K562 (cell line): ENCODE measurements around the gene POLR3E. TPM values are rescaled to one million over a fixed set of nuclear protein-coding genes. Genes with fewer than 3 reads are reported as not detected.
A peak's percentile ranks its signal among the peaks of the same experiment; 100 is the strongest.

Source experiments
- CBX2 ChIP-seq: fragments of 200-600 bp; sonication (generic); IDR thresholded peaks from one replicate; pipeline ENCODE4 v1.6.1; 2012; ENCODE audit warnings: mild to moderate bottlenecking, low read length, inconsistent platforms; ENCODE audit not compliant: insufficient read depth, poor library complexity, severe bottlenecking
- DNMT1 ChIP-seq: fragments of 450-650 bp; IDR thresholded peaks from 2 replicates; pipeline ENCODE4 v1.6.1; 2016; ENCODE audit warnings: antibody characterized with exemption, mild to moderate bottlenecking
- E2F1 ChIP-seq: sonication (generic); formaldehyde crosslinking; IDR thresholded peaks from 2 replicates; pipeline ENCODE4 v1.8.1; 2023; ENCODE audit warnings: mild to moderate bottlenecking, missing genetic modification reagents, moderate library complexity
- ERF ChIP-seq: fragments of 450-650 bp; formaldehyde crosslinking; IDR thresholded peaks from 2 replicates; pipeline ENCODE4 v1.4.0; 2020; ENCODE audit warnings: mild to moderate bottlenecking, mixed read lengths
- FOXM1 ChIP-seq, 2 experiments: fragments of 450-650 bp in 1 of 2; sonication (generic) in 1 of 2; formaldehyde crosslinking in 1 of 2; IDR thresholded peaks; 2 replicates each; pipeline versions ENCODE4 v1.6.1 to v1.9.0; 2017 to 2022; ENCODE audit warnings: low read depth in 2 of 2, mild to moderate bottlenecking in 2 of 2, missing genetic modification reagents in 1 of 2, moderate library complexity in 1 of 2
- HNRNPLL ChIP-seq: fragments of 200-400 bp; formaldehyde crosslinking; IDR thresholded peaks from 2 replicates; pipeline ENCODE4 v1.6.1; 2017; ENCODE audit warnings: low read length, low read depth, mild to moderate bottlenecking; ENCODE audit not compliant: poor library complexity, severe bottlenecking
- KDM5B ChIP-seq: fragments of 200-600 bp; sonication (generic); IDR thresholded peaks from 2 replicates; pipeline ENCODE4 v1.6.1; 2012; ENCODE audit warnings: low read depth, mild to moderate bottlenecking, moderate library complexity, low read length, control low read depth, inconsistent platforms; ENCODE audit not compliant: insufficient replicate concordance
- LARP7 ChIP-seq: fragments of 450-650 bp; IDR thresholded peaks from 2 replicates; pipeline ENCODE4 v1.6.1; 2016
- MXD1 ChIP-seq: fragments of 250-450 bp; sonication (Bioruptor Pico); IDR thresholded peaks from 2 replicates; pipeline ENCODE4 v1.8.0; 2021; ENCODE audit warnings: borderline replicate concordance, mild to moderate bottlenecking, moderate library complexity; ENCODE audit not compliant: poor library complexity, severe bottlenecking
- MYNN ChIP-seq, 2 experiments: sonication (generic); formaldehyde crosslinking in 1 of 2; IDR thresholded peaks; 2 replicates each; pipeline versions ENCODE4 v1.5.0 to v1.6.1; 2016 to 2020; ENCODE audit warnings: antibody characterized with exemption in 1 of 2, missing genetic modification reagents in 1 of 2
- NCOA4 ChIP-seq: fragments of 450-650 bp; IDR thresholded peaks from 2 replicates; pipeline ENCODE4 v1.6.1; 2018; ENCODE audit warnings: mild to moderate bottlenecking; ENCODE audit not compliant: partially characterized antibody
- RB1 ChIP-seq: fragments of 450-650 bp; IDR thresholded peaks from 2 replicates; pipeline ENCODE4 v1.6.1; 2017; ENCODE audit warnings: low read depth, mild to moderate bottlenecking
- SOX6 ChIP-seq: fragments of 450-650 bp; IDR thresholded peaks from 2 replicates; pipeline ENCODE4 v1.6.1; 2014; ENCODE audit warnings: mild to moderate bottlenecking
- UBTF ChIP-seq, 2 experiments: IDR thresholded peaks; 2 replicates each; pipeline ENCODE4 v1.6.1; 2012; ENCODE audit warnings: improper control_type of control experiment in 2 of 2, low read depth in 2 of 2, low read length in 2 of 2, borderline replicate concordance in 1 of 2
- USF2 ChIP-seq: sonication (generic); formaldehyde crosslinking; IDR thresholded peaks from 2 replicates; pipeline ENCODE4 v1.5.0; 2020; ENCODE audit warnings: missing genetic modification reagents
- YBX1 ChIP-seq: fragments of 450-650 bp; IDR thresholded peaks from 2 replicates; pipeline ENCODE4 v1.7.1; 2016; ENCODE audit warnings: mild to moderate bottlenecking
- ZBTB2 ChIP-seq: fragments of 450-650 bp; IDR thresholded peaks from 2 replicates; pipeline ENCODE4 v1.6.1; 2016; ENCODE audit warnings: antibody characterized with exemption
- ZNF212 ChIP-seq: fragments of 450-650 bp; formaldehyde crosslinking; IDR thresholded peaks from 2 replicates; pipeline ENCODE4 v1.4.0; 2020; ENCODE audit warnings: mild to moderate bottlenecking
- ZNF23 ChIP-seq: fragments of 250-450 bp; sonication (Bioruptor Pico); IDR thresholded peaks from 2 replicates; pipeline ENCODE4 v1.4.0; 2020; ENCODE audit warnings: mild to moderate bottlenecking
- ZNF316 ChIP-seq: fragments of 450-650 bp; IDR thresholded peaks from 2 replicates; pipeline ENCODE4 v1.6.1; 2016
- ZNF408 ChIP-seq: fragments of 250-450 bp; sonication (Bioruptor Pico); IDR thresholded peaks from 2 replicates; pipeline ENCODE4 v1.4.0; 2020; ENCODE audit warnings: low read depth, mild to moderate bottlenecking, moderate library complexity
- polyA plus RNA-seq, 8 experiments: library from polyadenylated mRNA; depleted of rRNA in 4 of 8; stranded (reverse) in 5 of 8; unstranded in 3 of 8; fragments of >200 nt; fragmentation: Nextera tagmentation in 2 of 8; fragmentation: Illumina TruSeq in 1 of 8; extraction: Ambion mirVana in 2 of 8; extraction: Trizol in 1 of 8; gene quantifications; 2 replicates each; pipeline versions ENCODE4 v1.2.1 to v1.2.3, GENCODE V29; 2011 to 2014; ENCODE audit warnings: inconsistent platforms in 1 of 8, missing spikeins in 1 of 8
- total RNA-seq, 7 experiments: library from RNA; depleted of rRNA in 6 of 7; stranded (reverse); fragments of >200 nt in 6 of 7; fragmentation: Illumina TruSeq in 2 of 7; extraction: Trizol in 2 of 7; gene quantifications; 2 replicates each; pipeline versions ENCODE4 v1.2.1 to v1.2.3, GENCODE V29; 2011 to 2021; ENCODE audit warnings: low replicate concordance in 1 of 7

Gene POLR3E
- total and polyA plus RNA-seq, 9 of the 15 experiments (the other 6 are each of a cell fraction or from before 2014, with no cell fraction given), result 17.7 to 151 (median 82.6) TPM

GRCh38 chr16:22297871-22298733 is 893 bp downstream of the POLR3E start (continued):
- TF ChIP-seq ZBTB2 (no peak), NCOA4 (no peak), DNMT1 (no peak), ZNF316 (peak; percentile 48), MYNN (IDR thresholded peaks at IDR 0.05) (peak; percentile 84), MYNN (CRISPR knock-in tag; IDR thresholded peaks at IDR 0.05) (no peak), USF2 (CRISPR knock-in tag) (no peak), ZNF212 (CRISPR knock-in tag) (no peak), YBX1 (no peak), CBX2 (no peak), ZNF23 (CRISPR knock-in tag) (no peak), ZNF408 (no peak), FOXM1 (IDR thresholded peaks at IDR 0.05; ENCODE audit: low read depth) (no peak), FOXM1 (CRISPR knock-in tag; IDR thresholded peaks at IDR 0.05; ENCODE audit: low read depth) (no peak), UBTF (IDR thresholded peaks at IDR 0.05; ENCODE audit: borderline replicate concordance in 1 of 2, low read depth in 2 of 2, low read length in 2 of 2) (peak in 1 of 2 experiments; percentile 80; a peak in 1 of 4 replicates), MXD1 (CRISPR knock-in tag) (no peak), SOX6 (peak; percentile 51; the same call in 1 of the 2 replicates), E2F1 (CRISPR knock-in tag) (no peak), LARP7 (no peak), RB1 (no peak), ERF (CRISPR knock-in tag) (no peak; the same call in 1 of the 2 replicates), HNRNPLL (peak; percentile 68), KDM5B (peak; percentile 35)
